CD4-positive, CD25-positive, alpha-beta regulatory T cell (primary cell): Measurements from ENCODE around the gene PRR30. TPM values are rescaled to one million over a fixed set of nuclear protein-coding genes. Genes with fewer than 3 reads are reported as not detected.
"Not testable (repeated sequence)": the region's sequence is repeated elsewhere in the genome, so short reads cannot be mapped to it uniquely, and the experiment has no call there.

Experiments
- ATAC-seq, 2 donors: fragments of 150-1000 bp; cut with Tn5 transposase; one replicate each; pipeline ENCODE4 v1.10.0; 2021; ENCODE audit warnings: low read depth in 2 of 2, moderate number of reproducible peaks in 2 of 2, moderate library complexity in 1 of 2
- DNase-seq, 3 donors: peaks; one replicate each; pipeline versions ENCODE4 v3.0.0 to v3.0.0-alpha.2; 2012 to 2022; ENCODE audit warnings: mixed read lengths in 1 of 3
- H3K27ac ChIP-seq: one replicate; pipeline ENCODE4 v1.7.0; 2013; ENCODE audit warnings: mild to moderate bottlenecking, low read length; ENCODE audit not compliant: insufficient read depth, poor library complexity, severe bottlenecking
- H3K27me3 ChIP-seq: one replicate; pipeline ENCODE4 v1.7.0; 2013; ENCODE audit warnings: low read length; ENCODE audit not compliant: control insufficient read depth, insufficient read depth
- H3K36me3 ChIP-seq: one replicate; pipeline ENCODE4 v1.7.0; 2013; ENCODE audit warnings: mild to moderate bottlenecking, low read length, moderate library complexity; ENCODE audit not compliant: control insufficient read depth, insufficient read depth
- H3K4me1 ChIP-seq: 2 replicates; pipeline ENCODE4 v1.7.0; 2013; ENCODE audit warnings: mild to moderate bottlenecking, low read length; ENCODE audit not compliant: insufficient read depth, control insufficient read depth, poor library complexity, severe bottlenecking
- H3K4me3 ChIP-seq: one replicate; pipeline ENCODE4 v1.7.0; 2013; ENCODE audit warnings: low read depth, mild to moderate bottlenecking, low read length, moderate library complexity
- H3K9me3 ChIP-seq, 2 experiments: 1 replicate in 1 of 2; 2 replicates in 1 of 2; pipeline ENCODE4 v1.7.0; 2013; ENCODE audit warnings: low read length in 2 of 2, mild to moderate bottlenecking in 1 of 2, moderate library complexity in 1 of 2; ENCODE audit not compliant: control insufficient read depth in 2 of 2
- H3K27ac Mint-ChIP-seq, 3 donors: one replicate each; pipeline ENCODE4 v1.8.0; 2020 to 2022; ENCODE audit warnings: mild to moderate bottlenecking in 3 of 3, mixed read lengths in 3 of 3, moderate library complexity in 2 of 3
- H3K27me3 Mint-ChIP-seq: one replicate; pipeline ENCODE4 v1.8.0; 2022; ENCODE audit warnings: mild to moderate bottlenecking, mixed read lengths
- H3K36me3 Mint-ChIP-seq: one replicate; pipeline ENCODE4 v1.8.0; 2020; ENCODE audit warnings: mixed read lengths
- H3K4me1 Mint-ChIP-seq, 4 donors: one replicate each; pipeline ENCODE4 v1.8.0; 2020 to 2022; ENCODE audit warnings: mixed read lengths in 4 of 4, mild to moderate bottlenecking in 1 of 4
- H3K4me3 Mint-ChIP-seq, 4 donors: one replicate each; pipeline ENCODE4 v1.8.0; 2020 to 2022; ENCODE audit warnings: mild to moderate bottlenecking in 4 of 4, mixed read lengths in 4 of 4, moderate library complexity in 3 of 4
- H3K9me3 Mint-ChIP-seq, 7 donors: one replicate each; pipeline ENCODE4 v1.8.0; 2020 to 2022; ENCODE audit warnings: mixed read lengths in 7 of 7, mild to moderate bottlenecking in 3 of 7, moderate library complexity in 2 of 7
- polyA plus RNA-seq, 4 donors: library from polyadenylated mRNA; unstranded; fragments of 300-500 nt; fragmentation: Illumina TruSeq; gene quantifications; one replicate each; pipeline ENCODE4 v1.2.3, GENCODE V29; 2021
- total RNA-seq: library from RNA; stranded (reverse); gene quantifications from one replicate; pipeline ENCODE4 v1.2.3, GENCODE V29; 2022

The PRR30 gene
- total and polyA plus RNA-seq, 5 donors from 2014 or later: not detected

- H3K9me3 ChIP-seq: no peaks in the 10 kb centered on the region
- peak within 1 kb of the TSS; percentile 30 for H3K27ac ChIP-seq
- H3K27me3 ChIP-seq: peaks cover 9% of the 10 kb centered on the region
- DNase-seq (peak; percentile 54 to 73 (median 60)), ATAC-seq (peak; percentile 74 to 75)
- H3K4me3 Mint-ChIP-seq: peak within 1 kb of the TSS; percentile 86 to 92 (median 91)
- H3K36me3 ChIP-seq: no peaks in the 10 kb centered on the region
- H3K27me3 Mint-ChIP-seq: peaks cover 19% of the 10 kb centered on the region
- H3K36me3 Mint-ChIP-seq: no peaks in the 10 kb centered on the region
- peak within 1 kb of the TSS; percentile 83 to 88 (median 88) for H3K27ac Mint-ChIP-seq
- H3K9me3 Mint-ChIP-seq: peaks cover 0 to 2% (median 0%) of the 10 kb centered on the region in 7 donors
- peak within 1 kb of the TSS; percentile 91 for H3K4me3 ChIP-seq
- H3K4me1 Mint-ChIP-seq: peaks cover 5 to 28% (median 8%) of the 10 kb centered on the region in 4 donors
- H3K4me1 ChIP-seq: peaks cover 18% of the 10 kb centered on the region
Measured at GRCh38 chr2:27123302-27124150, 15.7 kb downstream of the PRR30 start, which contains the start of gene ABHD1. ABHD1 (plus strand) TSS chr2:27123815; CDS start chr2:27123949, 134 bp downstream.

GRCh38 chr2:27122791-27123190 is 16.4 kb downstream of the PRR30 start:
- no peaks in the 10 kb centered on the region for H3K36me3 ChIP-seq
- H3K27me3 ChIP-seq: peaks cover 9% of the 10 kb centered on the region
- H3K27ac ChIP-seq: no peak overlapping the region
- peak overlapping the region; percentile 91 for H3K4me3 ChIP-seq
- H3K4me3 Mint-ChIP-seq: peak overlapping the region; percentile 86 to 92 (median 91)
- H3K36me3 Mint-ChIP-seq: no peaks in the 10 kb centered on the region
- peaks cover 5 to 32% (median 8%) of the 10 kb centered on the region in 4 donors for H3K4me1 Mint-ChIP-seq
- peaks cover 22% of the 10 kb centered on the region for H3K4me1 ChIP-seq
- peaks cover 0 to 2% (median 0%) of the 10 kb centered on the region in 7 donors for H3K9me3 Mint-ChIP-seq
- DNase-seq (no peak), ATAC-seq (no peak)
- H3K9me3 ChIP-seq: no peaks in the 10 kb centered on the region
- peaks cover 26% of the 10 kb centered on the region for H3K27me3 Mint-ChIP-seq
- H3K27ac Mint-ChIP-seq: peak overlapping the region; percentile 83 to 88 (median 88)

GRCh38 chr2:27121906-27122305 is 17.3 kb downstream of the PRR30 start:
- Mint-ChIP-seq H3K27me3 (peaks cover 35% of the 10 kb centered on the region), H3K27ac (no peak overlapping the region), H3K4me1 (peaks cover 5 to 32% (median 8%) of the 10 kb centered on the region in 4 donors), H3K9me3 (peaks cover 0 to 2% (median 0%) of the 10 kb centered on the region in 7 donors), H3K36me3 (no peaks in the 10 kb centered on the region), H3K4me3 (peak overlapping the region; percentile 5 to 90 (median 48))
- Histone ChIP-seq H3K36me3 (no peaks in the 10 kb centered on the region), H3K9me3 (no peaks in the 10 kb centered on the region), H3K4me3 (no peak overlapping the region), H3K27me3 (peaks cover 9% of the 10 kb centered on the region), H3K4me1 (peaks cover 22% of the 10 kb centered on the region), H3K27ac (no peak overlapping the region)
- DNase-seq (no peak), ATAC-seq (no peak)

DNA sequence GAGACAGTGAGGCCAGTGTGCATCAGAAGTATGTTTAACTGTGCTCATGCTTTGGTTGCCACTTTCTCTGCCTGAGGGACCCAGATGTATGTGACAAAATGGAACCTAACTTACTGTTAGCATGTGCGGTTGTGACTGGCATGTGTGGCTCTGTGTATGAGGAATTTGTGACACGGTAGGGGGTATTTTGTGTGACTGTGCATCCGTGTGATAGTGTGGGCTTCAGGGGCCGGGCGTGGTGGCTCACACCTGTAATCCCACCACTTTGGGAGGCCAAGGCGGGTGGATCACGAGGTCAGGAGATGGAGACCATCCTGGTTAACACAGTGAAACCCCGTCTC is 19.9 kb downstream of the PRR30 start:
- Mint-ChIP-seq H3K27ac (peak overlapping the region in 1 of 3 donors; percentile 38), H3K4me1 (peaks cover 5 to 32% (median 8%) of the 10 kb centered on the region in 4 donors), H3K27me3 (peaks cover 52% of the 10 kb centered on the region), H3K4me3 (peak overlapping the region in 3 of 4 donors; percentile 73 to 82 (median 77))
- H3K36me3 ChIP-seq, H3K27me3 ChIP-seq, H3K9me3 ChIP-seq, ATAC-seq, H3K27ac ChIP-seq, DNase-seq, H3K36me3 Mint-ChIP-seq, H3K9me3 Mint-ChIP-seq: not testable (repeated sequence)
- peak overlapping the region; percentile 15 for H3K4me3 ChIP-seq
- H3K4me1 ChIP-seq: peaks cover 22% of the 10 kb centered on the region

DNA sequence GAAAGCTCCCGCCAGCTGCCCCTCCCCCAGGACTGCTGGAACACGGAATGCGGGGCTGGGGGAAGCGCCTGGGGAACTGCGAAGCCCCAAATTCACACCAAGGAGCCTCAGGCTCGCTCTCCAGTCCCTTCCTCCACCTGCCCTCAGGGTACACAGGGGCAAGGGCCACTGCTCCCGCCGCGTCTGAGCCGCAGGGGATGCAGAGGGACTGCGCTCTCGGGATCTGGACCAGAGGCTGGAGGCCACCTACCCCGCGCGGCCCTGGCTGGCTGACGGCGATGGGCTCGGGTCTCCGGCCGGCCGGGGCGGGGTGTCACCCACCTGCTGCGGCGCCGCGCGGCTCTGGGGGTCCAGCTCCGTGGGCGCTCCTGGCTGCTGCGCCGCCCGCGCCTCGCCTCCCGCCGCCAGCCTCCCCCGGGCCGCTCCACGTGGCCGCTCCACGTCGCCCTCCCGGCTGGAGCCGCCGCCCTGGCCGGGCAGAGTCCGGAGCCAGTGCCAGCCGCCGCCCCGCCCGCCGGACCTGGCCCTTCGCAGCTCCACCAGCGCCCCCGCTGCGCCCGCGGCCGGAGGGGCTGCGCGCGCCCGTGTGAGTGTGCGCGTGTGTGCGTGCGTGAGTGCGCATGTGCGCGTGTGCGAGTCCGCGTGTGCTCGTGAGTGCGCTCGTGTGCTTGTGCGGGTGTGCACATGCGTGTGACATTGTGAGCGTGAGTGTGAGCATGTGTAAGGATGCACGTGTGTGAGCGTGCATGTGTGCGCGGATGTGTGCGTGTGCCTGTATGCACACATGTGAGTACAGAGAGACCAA is 20.5 kb downstream of the PRR30 start, which contains the start of gene CGREF1:
Gene CGREF1 (minus strand): TSS at position 604 of the 805 bp plus-strand sequence. CDS start 14,762 bp downstream, outside the sequence.
- Histone ChIP-seq H3K27me3 (peaks cover 9% of the 10 kb centered on the region), H3K9me3 (no peaks in the 10 kb centered on the region), H3K4me1 (peaks cover 17% of the 10 kb centered on the region), H3K27ac (no peak within 1 kb of the TSS), H3K4me3 (peak within 1 kb of the TSS; percentile 15), H3K36me3 (no peaks in the 10 kb centered on the region)
- ATAC-seq: no peak
- H3K4me1 Mint-ChIP-seq: peaks cover 5 to 27% (median 8%) of the 10 kb centered on the region in 4 donors
- peaks cover 0 to 2% (median 0%) of the 10 kb centered on the region in 7 donors for H3K9me3 Mint-ChIP-seq
- peaks cover 57% of the 10 kb centered on the region for H3K27me3 Mint-ChIP-seq
- DNase-seq: peak in 1 of 3 donors; percentile 21
- no peaks in the 10 kb centered on the region for H3K36me3 Mint-ChIP-seq
- H3K27ac Mint-ChIP-seq: peak within 1 kb of the TSS in 1 of 3 donors; percentile 38
- peak within 1 kb of the TSS in 3 of 4 donors; percentile 73 to 82 (median 77) for H3K4me3 Mint-ChIP-seq

DNA sequence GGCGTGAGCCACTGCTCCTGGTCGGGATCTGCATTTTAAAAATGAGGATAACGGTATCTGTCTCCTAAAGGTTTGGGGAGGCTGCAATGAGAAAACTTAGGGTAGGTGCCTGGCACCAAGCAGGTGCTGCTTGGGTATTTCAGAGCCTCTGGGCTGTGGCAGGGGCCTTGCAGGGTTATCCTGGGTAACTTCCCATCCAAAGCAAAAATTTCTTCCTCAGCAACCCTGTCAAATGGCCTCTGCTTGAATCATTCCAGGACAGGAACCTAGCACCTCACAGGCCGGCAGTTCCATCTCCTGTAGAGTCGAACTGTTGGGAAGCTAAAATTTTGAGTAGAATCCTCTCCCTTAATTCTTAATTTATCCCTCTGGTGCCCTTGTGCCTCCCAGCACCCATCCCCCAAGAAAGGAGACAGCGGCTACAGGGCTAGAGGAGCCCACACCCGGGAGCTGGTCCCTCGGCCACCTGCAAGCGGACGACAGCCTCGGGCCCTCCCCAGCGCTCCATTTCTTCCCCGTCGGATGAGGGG is 21.1 kb downstream of the PRR30 start:
- no peak overlapping the region for H3K27ac ChIP-seq
- Mint-ChIP-seq H3K36me3 (no peaks in the 10 kb centered on the region), H3K4me3 (peak overlapping the region in 2 of 4 donors; percentile 19 to 35), H3K9me3 (peaks cover 0 to 2% (median 0%) of the 10 kb centered on the region in 7 donors), H3K27me3 (peaks cover 64% of the 10 kb centered on the region), H3K27ac (no peak overlapping the region), H3K4me1 (peaks cover 3 to 23% (median 7%) of the 10 kb centered on the region in 4 donors)
- peaks cover 9% of the 10 kb centered on the region for H3K27me3 ChIP-seq
- no peaks in the 10 kb centered on the region for H3K36me3 ChIP-seq
- H3K4me1 ChIP-seq: peaks cover 11% of the 10 kb centered on the region
- ATAC-seq: no peak
- H3K4me3 ChIP-seq: no peak overlapping the region
- H3K9me3 ChIP-seq: no peaks in the 10 kb centered on the region
- DNase-seq: no peak

DNA sequence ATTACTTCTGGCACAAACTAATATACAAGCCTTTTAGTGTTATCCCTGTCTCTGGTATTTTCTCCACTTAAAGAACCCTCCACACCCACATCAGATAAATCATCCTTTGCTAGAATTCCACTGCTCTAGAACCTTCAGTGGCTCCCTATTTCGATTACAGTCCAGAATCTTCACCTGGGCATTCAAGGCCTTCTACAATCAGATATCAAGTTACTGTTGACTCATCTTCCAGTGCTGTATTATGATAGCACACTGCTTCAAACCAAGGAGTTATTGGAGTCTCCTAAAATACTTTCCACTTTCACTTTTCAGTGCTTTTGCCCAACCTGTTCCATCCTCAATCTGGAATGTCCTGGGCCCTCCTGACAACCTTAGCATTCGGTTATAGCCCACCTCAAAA is 23.7 kb downstream of the PRR30 start:
- H3K36me3 Mint-ChIP-seq: no peaks in the 10 kb centered on the region

More for the DNA sequence above, 23.7 kb downstream of the PRR30 start:
- DNase-seq (no peak), ATAC-seq (no peak)
- Mint-ChIP-seq H3K27ac (no peak overlapping the region), H3K27me3 (peaks cover 60% of the 10 kb centered on the region), H3K4me1 (peaks cover 0 to 12% (median 2%) of the 10 kb centered on the region in 4 donors), H3K9me3 (peaks cover 0 to 2% (median 0%) of the 10 kb centered on the region in 7 donors), H3K4me3 (peak overlapping the region in 1 of 4 donors; percentile 66)
- Histone ChIP-seq H3K27me3 (peaks cover 9% of the 10 kb centered on the region), H3K4me1 (peaks cover 6% of the 10 kb centered on the region), H3K27ac (no peak overlapping the region), H3K4me3 (no peak overlapping the region), H3K9me3 (no peaks in the 10 kb centered on the region), H3K36me3 (no peaks in the 10 kb centered on the region)
